GM18526 (cell line): ENCODE data around the gene CUEDC2.

Experiments
- POLR2A ChIP-seq: IDR thresholded peaks from 3 replicates; pipeline ENCODE4 v1.6.1; 2011; ENCODE audit not compliant: insufficient read length; ENCODE audit errors: extremely low read depth

The CUEDC2 gene

GRCh38 chr10:102408728-102409603 lies 23.4 kb downstream of the CUEDC2 start:
- TF ChIP-seq POLR2A: no peak

GRCh38 chr10:102408131-102408727 lies 24.1 kb downstream of the CUEDC2 start:
- no peak for TF ChIP-seq POLR2A

GRCh38 chr10:102407425-102408130 lies 24.8 kb downstream of the CUEDC2 start:
- TF ChIP-seq POLR2A: no peak

GRCh38 chr10:102406815-102407214 lies 25.6 kb downstream of the CUEDC2 start:
- TF ChIP-seq POLR2A: no peak

- TF ChIP-seq POLR2A: no peak
Observed at GRCh38 chr10:102405632-102406031, 26.7 kb downstream of the CUEDC2 start.

- peak; percentile 25 for TF ChIP-seq POLR2A
Observed at GRCh38 chr10:102405108-102405571, 27.2 kb downstream of the CUEDC2 start.

- peak; percentile 13 for TF ChIP-seq POLR2A
Observed at GRCh38 chr10:102404361-102405107, 27.8 kb downstream of the CUEDC2 start.

- TF ChIP-seq POLR2A: peak; percentile 4
Observed at GRCh38 chr10:102403115-102403514, 29.3 kb downstream of the CUEDC2 start.

GRCh38 chr10:102402512-102402896 lies 29.9 kb downstream of the CUEDC2 start:
- TF ChIP-seq POLR2A: no peak

- TF ChIP-seq POLR2A: no peak
Observed at GRCh38 chr10:102401735-102402511, 30.5 kb downstream of the CUEDC2 start.

GRCh38 chr10:102401342-102401654 lies 31.1 kb downstream of the CUEDC2 start:
- no peak for TF ChIP-seq POLR2A

GRCh38 chr10:102400598-102401341 lies 31.6 kb downstream of the CUEDC2 start:
- no peak for TF ChIP-seq POLR2A

GRCh38 chr10:102400076-102400475 lies 32.3 kb downstream of the CUEDC2 start:
- no peak for TF ChIP-seq POLR2A
